ENCODE data around the gene INSL6.
"Not testable (repeated sequence)": the region's sequence is repeated elsewhere in the genome, so short reads cannot be mapped to it uniquely, and the experiment has no call there.

The INSL6 gene

GRCh38 chr9:5185220-5185840 lies at the start of gene INSL6:
Gene INSL6 (minus strand): TSS chr9:5185639. CDS start chr9:5185602, 37 bp downstream.
- DNase-seq = no peak

GRCh38 chr9:5231212-5231611 lies 45.8 kb upstream of the INSL6 start, which contains the start of gene INSL4:
Gene INSL4 (plus strand): TSS chr9:5231419. CDS start chr9:5231524, 105 bp downstream.
- DNase-seq = no peak

- DNase-seq = no peak
Observed at GRCh38 chr9:5230554-5230953, 45.1 kb upstream of the INSL6 start.

GRCh38 chr9:5205071-5205470 lies 19.6 kb upstream of the INSL6 start:
- peak in 1 of 2 experiments; percentile 1 for DNase-seq

- DNase-seq = no peak
Observed at GRCh38 chr9:5195463-5195862, 10.0 kb upstream of the INSL6 start.

- no peak for DNase-seq
Observed at GRCh38 chr9:5193345-5193744, 7.9 kb upstream of the INSL6 start.

GRCh38 chr9:5191985-5192384 lies 6.5 kb upstream of the INSL6 start:
- DNase-seq = no peak

- no peak for DNase-seq
Observed at GRCh38 chr9:5188060-5188984, 2.9 kb upstream of the INSL6 start.

- peak; percentile 16 to 49 for DNase-seq
Observed at GRCh38 chr9:5186416-5187169, 1.2 kb upstream of the INSL6 start.

GRCh38 chr9:5184776-5185175 lies 663 bp downstream of the INSL6 start:
- no peak for DNase-seq

- DNase-seq = not testable (repeated sequence)
Observed at GRCh38 chr9:5180631-5181030, 4.8 kb downstream of the INSL6 start.

- no peak for DNase-seq
Observed at GRCh38 chr9:5178126-5178805, 7.2 kb downstream of the INSL6 start.

- DNase-seq = no peak
Observed at GRCh38 chr9:5146241-5146640, 39.2 kb downstream of the INSL6 start.

GRCh38 chr9:5144217-5144616 lies 41.2 kb downstream of the INSL6 start:
- no peak for DNase-seq

GRCh38 chr9:5140151-5140550 lies 45.3 kb downstream of the INSL6 start:
- no peak for DNase-seq

GRCh38 chr9:5122516-5122915 lies 62.9 kb downstream of the INSL6 start:
- no peak for DNase-seq

- no peak for DNase-seq
Observed at GRCh38 chr9:5122116-5122515, 63.3 kb downstream of the INSL6 start.

GRCh38 chr9:5113994-5114748 lies 71.3 kb downstream of the INSL6 start:
- DNase-seq = no peak
